ENCODE measurements around the gene CYB5R4. TPM values are rescaled to one million over a fixed set of nuclear protein-coding genes. Genes with fewer than 3 reads are reported as not detected.

The CYB5R4 gene
- total and polyA plus RNA-seq, 10 donors = 10.0 to 50.7 (median 25.8) TPM

GRCh38 chr6:83867527-83868161, 8.2 kb downstream of the CYB5R4 start:
- Histone ChIP-seq H3K9me3 (peaks cover 5 to 26% (median 20%) of the 10 kb centered on the region in 8 donors), H3K27me3 (replicated peaks in 1 of 7) (no peaks in the 10 kb centered on the region), H3K27ac (peak overlapping the region in 3 of 8 donors; percentile 37 to 64 (median 57)), H3K4me1 (peaks cover 0 to 46% (median under 1%) of the 10 kb centered on the region in 6 donors), H3K36me3 (peaks cover 5 to 76% (median 42%) of the 10 kb centered on the region in 6 donors), H3K4me3 (no peak overlapping the region)
- DNase-seq = peak; percentile 85
- TF ChIP-seq POLR2A (IDR thresholded peaks at IDR 0.05) (no peak), POLR2AphosphoS5 (IDR thresholded peaks at IDR 0.05) (peak in 1 of 3 donors; percentile 60)
- TF ChIP-seq, protein P1, sequence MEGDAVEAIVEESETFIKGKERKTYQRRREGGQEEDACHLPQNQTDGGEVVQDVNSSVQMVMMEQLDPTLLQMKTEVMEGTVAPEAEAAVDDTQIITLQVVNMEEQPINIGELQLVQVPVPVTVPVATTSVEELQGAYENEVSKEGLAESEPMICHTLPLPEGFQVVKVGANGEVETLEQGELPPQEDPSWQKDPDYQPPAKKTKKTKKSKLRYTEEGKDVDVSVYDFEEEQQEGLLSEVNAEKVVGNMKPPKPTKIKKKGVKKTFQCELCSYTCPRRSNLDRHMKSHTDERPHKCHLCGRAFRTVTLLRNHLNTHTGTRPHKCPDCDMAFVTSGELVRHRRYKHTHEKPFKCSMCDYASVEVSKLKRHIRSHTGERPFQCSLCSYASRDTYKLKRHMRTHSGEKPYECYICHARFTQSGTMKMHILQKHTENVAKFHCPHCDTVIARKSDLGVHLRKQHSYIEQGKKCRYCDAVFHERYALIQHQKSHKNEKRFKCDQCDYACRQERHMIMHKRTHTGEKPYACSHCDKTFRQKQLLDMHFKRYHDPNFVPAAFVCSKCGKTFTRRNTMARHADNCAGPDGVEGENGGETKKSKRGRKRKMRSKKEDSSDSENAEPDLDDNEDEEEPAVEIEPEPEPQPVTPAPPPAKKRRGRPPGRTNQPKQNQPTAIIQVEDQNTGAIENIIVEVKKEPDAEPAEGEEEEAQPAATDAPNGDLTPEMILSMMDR (IDR thresholded peaks at IDR 0.05 in 8 of 11, conservative IDR thresholded peaks at IDR 0.05 in 3 of 11) = no peak
- 73 to 87% (median 82%) methylated on average over 9 of the region's 9 CpGs for WGBS, 5 donors
- intact Hi-C loops (cut with DNase I; ENCODE audit: low total_unique reads) = no loop called here

- Histone ChIP-seq H3K4me1 (peaks cover 0 to 47% (median 6%) of the 10 kb centered on the region in 6 donors), H3K36me3 (peaks cover 5 to 76% (median 42%) of the 10 kb centered on the region in 6 donors), H3K27ac (no peak overlapping the region), H3K4me3 (no peak overlapping the region), H3K27me3 (replicated peaks in 1 of 7) (no peaks in the 10 kb centered on the region), H3K9me3 (peaks cover 5 to 26% (median 20%) of the 10 kb centered on the region in 8 donors)
- TF ChIP-seq POLR2A (IDR thresholded peaks at IDR 0.05) (no peak), POLR2AphosphoS5 (IDR thresholded peaks at IDR 0.05) (no peak)
- TF ChIP-seq, protein P1 (IDR thresholded peaks at IDR 0.05 in 8 of 11, conservative IDR thresholded peaks at IDR 0.05 in 3 of 11) = no peak
- no peak for DNase-seq
- intact Hi-C loops (cut with DNase I; ENCODE audit: low total_unique reads) = no loop called here
- 64 to 86% (median 74%) methylated on average over 1 of the region's 1 CpG for WGBS, 5 donors
Observed at GRCh38 chr6:83868639-83869038, 9.2 kb downstream of the CYB5R4 start.

- DNase-seq = no peak
- H3K4me3 ChIP-seq = no peak overlapping the region
- WGBS, 5 donors = 90 to 98% (median 95%) methylated on average over 4 of the region's 4 CpGs
- intact Hi-C loops (cut with DNase I; ENCODE audit: low total_unique reads) = no loop called here
- no peaks in the 10 kb centered on the region for H3K27me3 ChIP-seq (replicated peaks in 1 of 7)
- TF ChIP-seq POLR2A (IDR thresholded peaks at IDR 0.05) = no peak
- TF ChIP-seq POLR2AphosphoS5 (IDR thresholded peaks at IDR 0.05) = no peak
- TF ChIP-seq, protein P1 (IDR thresholded peaks at IDR 0.05 in 8 of 11, conservative IDR thresholded peaks at IDR 0.05 in 3 of 11) = no peak
- H3K27ac ChIP-seq = no peak overlapping the region
- H3K4me1 ChIP-seq = peaks cover 0 to 48% (median 8%) of the 10 kb centered on the region in 6 donors
- H3K9me3 ChIP-seq = peaks cover 5 to 26% (median 20%) of the 10 kb centered on the region in 8 donors
- H3K36me3 ChIP-seq = peaks cover 5 to 64% (median 30%) of the 10 kb centered on the region in 6 donors
Observed at GRCh38 chr6:83870649-83871048, 11.2 kb downstream of the CYB5R4 start.

- H3K4me3 ChIP-seq = no peak overlapping the region
- no peaks in the 10 kb centered on the region for H3K27me3 ChIP-seq (replicated peaks in 1 of 7)
- H3K4me1 ChIP-seq = peaks cover 0 to 43% (median 8%) of the 10 kb centered on the region in 6 donors
- intact Hi-C loops (cut with DNase I; ENCODE audit: low total_unique reads) = no loop called here
- H3K27ac ChIP-seq = no peak overlapping the region
- peaks cover 1 to 11% (median 8%) of the 10 kb centered on the region in 8 donors for H3K9me3 ChIP-seq
- TF ChIP-seq POLR2AphosphoS5 (IDR thresholded peaks at IDR 0.05) (no peak), POLR2A (IDR thresholded peaks at IDR 0.05) (no peak)
- TF ChIP-seq, protein P1 (IDR thresholded peaks at IDR 0.05 in 8 of 11, conservative IDR thresholded peaks at IDR 0.05 in 3 of 11) = no peak
- WGBS, 5 donors = 80 to 90% (median 85%) methylated on average over 3 of the region's 3 CpGs
- peaks cover 0 to 53% (median 14%) of the 10 kb centered on the region in 6 donors for H3K36me3 ChIP-seq
- DNase-seq = no peak
Observed at GRCh38 chr6:83872386-83873118, 13.1 kb downstream of the CYB5R4 start.
